GM12891 (cell line): ENCODE measurements around the gene KIAA0040.

ENCODE experiments used
- POLR2A ChIP-seq: IDR thresholded peaks from 2 replicates; pipeline ENCODE4 v1.6.1; 2011; ENCODE audit warnings: low read depth, low read length, control low read depth
- POLR2AphosphoS5 ChIP-seq: IDR thresholded peaks from 2 replicates; pipeline ENCODE4 v1.6.1; 2011; ENCODE audit warnings: low read depth, low read length, control low read depth
- TAF1 ChIP-seq: IDR thresholded peaks from 2 replicates; pipeline ENCODE4 v1.6.1; 2011; ENCODE audit warnings: low read depth, low read length, control low read depth

DNA sequence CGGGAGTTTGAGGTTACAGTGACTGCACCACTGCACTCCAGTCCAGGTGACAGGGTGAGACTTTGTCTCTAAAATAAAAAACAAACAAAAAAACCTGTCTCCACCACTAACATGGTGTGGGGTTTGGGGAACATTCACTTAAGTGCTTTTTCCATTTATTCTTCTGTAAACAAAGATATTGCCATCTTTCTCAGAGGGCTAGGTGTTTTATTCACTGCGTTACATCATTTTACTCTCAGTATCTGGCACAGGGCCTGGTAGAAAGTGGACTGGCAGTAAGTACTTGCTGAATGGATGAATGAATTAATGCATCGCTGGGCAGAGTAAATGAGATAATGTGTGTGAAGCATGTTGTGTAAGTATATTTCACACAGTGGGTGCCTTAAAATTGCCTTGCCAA is 20.1 kb downstream of the KIAA0040 start:
- TF ChIP-seq POLR2AphosphoS5 (no peak), POLR2A (no peak), TAF1 (no peak)
